EH (cell line): ENCODE data around the gene ATP6V1A.
"Not testable (repeated sequence)": the region's sequence is repeated elsewhere in the genome, so short reads cannot be mapped to it uniquely, and the experiment has no call there.

Experiments used
- DNase-seq: peaks from one replicate; pipeline ENCODE4 v3.0.0-alpha.2; 2015; ENCODE audit warnings: low read depth

The ATP6V1A gene

DNA sequence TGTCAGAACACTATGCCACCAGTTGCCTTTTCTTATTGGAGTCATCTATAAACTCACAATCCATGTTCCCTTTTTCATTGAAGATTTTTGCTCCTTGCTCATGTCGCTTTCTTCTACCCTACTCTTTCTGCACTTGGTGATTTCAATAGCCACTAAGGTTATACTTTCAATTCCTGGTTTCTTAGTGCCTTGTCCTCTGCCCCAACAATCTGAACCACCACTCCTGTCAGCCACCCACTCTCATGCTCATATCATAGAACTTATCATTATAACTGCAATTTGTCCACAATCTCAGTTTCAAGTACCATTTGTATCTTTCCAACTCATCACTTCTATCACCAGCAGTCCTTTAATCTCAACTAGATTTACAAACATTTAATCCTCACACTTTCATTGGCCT, 81.8 kb downstream of the ATP6V1A start:
- no peak for DNase-seq

- DNase-seq: no peak
Measured at GRCh38 chr3:113829576-113830354, 82.9 kb downstream of the ATP6V1A start.

GRCh38 chr3:113831103-113831355, 84.2 kb downstream of the ATP6V1A start:
- no peak for DNase-seq

DNA sequence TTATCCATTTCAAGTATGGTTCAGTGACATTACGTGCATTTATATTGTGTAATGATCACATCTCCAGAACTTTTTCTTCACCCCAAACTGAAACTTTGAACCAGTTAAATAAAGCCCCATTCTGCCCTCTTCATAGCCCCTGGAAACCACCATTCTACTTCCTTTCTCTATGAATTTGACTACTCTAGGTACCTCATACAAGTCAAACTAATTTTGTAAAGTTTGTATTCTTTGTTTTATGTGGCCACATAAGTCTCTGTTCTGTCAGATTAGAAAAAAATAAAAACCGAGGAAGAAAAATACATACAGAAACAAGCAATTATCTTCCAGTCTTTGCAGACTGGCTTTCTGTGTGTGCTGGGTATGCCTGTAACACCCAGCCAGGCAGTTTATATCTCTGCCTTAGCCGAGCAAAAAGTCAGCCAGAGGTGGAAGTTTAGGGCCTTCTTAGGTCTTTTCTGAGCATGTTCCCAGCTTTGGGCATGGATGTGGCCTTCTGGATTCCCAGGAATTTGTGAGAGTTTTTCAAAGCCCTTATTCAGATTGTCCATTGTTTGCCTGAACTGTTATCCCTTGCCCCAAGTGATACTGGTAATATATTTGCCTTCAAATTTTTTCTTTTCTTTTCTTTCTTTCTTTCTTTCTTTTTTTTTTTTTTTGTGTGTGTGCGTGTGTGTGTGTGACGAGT, 85.8 kb downstream of the ATP6V1A start:
- DNase-seq: peak; percentile 70

DNA sequence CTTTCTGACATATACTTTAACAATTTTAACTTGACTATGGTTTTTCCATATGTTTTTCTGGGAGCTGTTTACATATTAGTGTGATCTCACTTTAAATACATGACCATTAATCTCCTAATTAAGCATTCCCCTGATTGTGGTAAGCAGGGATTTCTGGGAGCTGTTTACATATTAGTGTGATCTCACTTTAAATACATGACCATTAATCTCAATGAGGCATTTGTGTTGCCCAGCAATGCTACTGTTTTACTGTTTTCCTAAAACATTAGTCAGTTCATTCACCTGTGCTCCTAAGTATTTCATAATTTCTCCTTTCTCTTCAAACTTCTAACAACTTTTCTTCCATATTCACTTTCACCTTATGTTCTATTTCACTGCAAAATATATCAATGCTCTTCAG, 88.1 kb downstream of the ATP6V1A start:
- peak; percentile 28 for DNase-seq

DNA sequence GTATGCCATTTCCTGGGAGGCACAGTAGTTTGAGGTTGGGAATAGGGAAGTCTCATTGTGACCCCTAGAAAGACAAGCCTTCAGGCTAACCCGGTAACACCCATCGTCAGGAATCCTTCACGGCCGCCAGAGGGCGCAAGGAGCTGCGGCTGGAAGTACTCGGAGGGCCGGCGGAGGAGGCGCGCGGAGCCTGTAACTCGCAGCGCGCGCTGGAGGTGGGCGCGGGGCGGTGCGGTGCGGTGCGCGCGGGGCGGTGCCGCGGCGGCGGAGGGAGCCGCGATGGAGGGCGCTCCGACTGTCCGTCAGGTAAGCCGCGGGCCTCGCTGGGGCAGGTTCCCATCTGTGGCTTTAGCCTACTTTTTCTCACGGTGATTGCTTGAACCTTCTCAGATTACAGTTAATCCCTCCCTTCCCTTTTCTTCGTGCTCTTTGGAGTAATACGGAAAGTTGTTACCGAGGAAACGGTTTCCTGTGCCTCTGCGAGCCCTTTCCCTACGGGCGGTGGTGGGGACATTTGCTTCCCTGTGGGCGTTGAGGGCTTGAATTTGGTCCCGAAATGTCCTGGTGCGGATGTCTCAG, 91.9 kb downstream of the ATP6V1A start, which contains the start of gene GRAMD1C:
Gene GRAMD1C, plus strand, starts transcription at position 158 of the 579 bp plus-strand sequence. Its CDS starts 122 bp downstream, at position 280.
- peak; percentile 88 for DNase-seq

DNA sequence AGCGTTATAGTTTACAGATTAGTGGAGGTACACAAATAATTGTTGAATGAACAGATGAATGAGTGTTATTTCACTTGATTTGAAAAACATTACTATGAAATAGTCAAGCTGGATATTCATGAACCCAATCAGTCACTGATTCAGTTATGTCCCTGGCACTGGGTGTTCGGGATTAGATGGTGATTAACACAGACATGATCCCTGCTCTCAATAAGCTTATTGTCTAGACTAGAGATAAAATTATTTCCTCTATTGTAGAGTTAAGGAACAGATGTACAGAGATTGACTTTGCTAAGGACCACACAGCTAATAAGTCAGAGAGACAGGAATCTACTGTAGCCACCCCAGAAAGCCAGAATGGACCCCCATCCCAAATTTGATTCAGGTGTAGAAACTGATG, 92.7 kb downstream of the ATP6V1A start:
- DNase-seq: no peak

GRCh38 chr3:113844622-113845222, 97.9 kb downstream of the ATP6V1A start:
- peak; percentile 52 for DNase-seq

DNA sequence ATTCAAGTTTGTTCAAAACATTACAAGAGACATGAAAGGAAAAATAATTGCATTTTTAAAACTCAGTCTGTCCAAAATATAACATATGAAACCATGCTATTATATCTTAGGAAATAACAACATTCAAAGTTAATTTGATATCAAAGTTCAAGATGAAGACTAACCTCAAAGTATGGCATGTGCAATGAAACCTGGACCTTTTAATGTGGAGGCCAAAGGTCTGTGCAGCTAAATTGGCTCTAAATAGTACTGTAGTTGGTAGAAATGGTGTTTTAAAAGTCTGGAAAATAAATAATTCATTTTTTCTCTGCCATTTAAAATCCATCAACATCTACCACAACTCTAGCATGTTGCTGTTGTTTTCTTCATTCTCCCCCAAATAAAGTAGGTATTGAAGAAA, 100.4 kb downstream of the ATP6V1A start:
- no peak for DNase-seq

GRCh38 chr3:113847664-113848461, 101.0 kb downstream of the ATP6V1A start:
- peak; percentile 22 for DNase-seq

- not testable (repeated sequence) for DNase-seq
Measured at GRCh38 chr3:113849071-113849470, 102.2 kb downstream of the ATP6V1A start.

DNA sequence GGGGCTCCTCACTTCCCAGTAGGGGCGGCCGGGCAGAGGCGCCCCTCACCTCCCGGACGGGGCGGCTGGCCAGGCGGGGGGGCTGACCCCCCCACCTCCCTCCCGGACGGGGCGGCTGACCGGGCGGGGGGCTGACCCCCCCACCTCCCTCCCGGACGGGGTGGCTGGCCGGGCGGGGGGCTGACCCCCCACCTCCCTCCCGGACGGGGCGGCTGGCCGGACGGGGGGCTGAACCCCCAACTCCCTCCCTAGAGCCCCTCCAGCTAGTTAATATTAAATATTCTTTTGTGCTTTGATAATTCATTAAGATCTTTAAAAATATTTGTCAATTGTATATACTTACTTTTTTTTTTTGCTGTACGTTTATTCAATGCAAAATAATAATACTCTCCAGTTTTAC, 103.0 kb downstream of the ATP6V1A start:
- not testable (repeated sequence) for DNase-seq

DNA sequence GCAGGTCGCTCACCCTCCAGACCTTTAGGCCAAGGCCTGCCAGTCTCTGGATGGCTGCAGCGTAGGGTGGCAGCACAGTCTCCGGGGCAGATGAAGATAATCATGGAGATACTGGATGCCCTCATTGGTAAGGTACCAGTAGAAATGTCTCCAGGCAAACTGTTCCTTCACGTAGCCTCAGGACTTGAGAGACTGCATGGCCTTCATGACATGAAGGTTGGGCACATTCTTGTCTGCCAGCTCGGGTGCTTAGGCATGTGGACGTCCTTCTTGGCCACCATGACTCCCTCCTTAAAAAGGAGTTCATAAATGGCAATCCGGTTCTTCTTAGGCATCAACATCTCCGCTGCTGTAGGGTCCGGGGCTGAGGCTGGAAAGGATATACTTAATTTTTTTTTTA, 103.6 kb downstream of the ATP6V1A start:
- DNase-seq: not testable (repeated sequence)

GRCh38 chr3:113852506-113852905, 105.7 kb downstream of the ATP6V1A start:
- DNase-seq: no peak
